ENCODE results near the gene MRPL20.
A peak's percentile ranks its signal among the peaks of the same experiment; 100 is the strongest.
"Not testable (repeated sequence)": the region's sequence is repeated elsewhere in the genome, so short reads cannot be mapped to it uniquely, and the experiment has no call there.

The MRPL20 gene

DNA sequence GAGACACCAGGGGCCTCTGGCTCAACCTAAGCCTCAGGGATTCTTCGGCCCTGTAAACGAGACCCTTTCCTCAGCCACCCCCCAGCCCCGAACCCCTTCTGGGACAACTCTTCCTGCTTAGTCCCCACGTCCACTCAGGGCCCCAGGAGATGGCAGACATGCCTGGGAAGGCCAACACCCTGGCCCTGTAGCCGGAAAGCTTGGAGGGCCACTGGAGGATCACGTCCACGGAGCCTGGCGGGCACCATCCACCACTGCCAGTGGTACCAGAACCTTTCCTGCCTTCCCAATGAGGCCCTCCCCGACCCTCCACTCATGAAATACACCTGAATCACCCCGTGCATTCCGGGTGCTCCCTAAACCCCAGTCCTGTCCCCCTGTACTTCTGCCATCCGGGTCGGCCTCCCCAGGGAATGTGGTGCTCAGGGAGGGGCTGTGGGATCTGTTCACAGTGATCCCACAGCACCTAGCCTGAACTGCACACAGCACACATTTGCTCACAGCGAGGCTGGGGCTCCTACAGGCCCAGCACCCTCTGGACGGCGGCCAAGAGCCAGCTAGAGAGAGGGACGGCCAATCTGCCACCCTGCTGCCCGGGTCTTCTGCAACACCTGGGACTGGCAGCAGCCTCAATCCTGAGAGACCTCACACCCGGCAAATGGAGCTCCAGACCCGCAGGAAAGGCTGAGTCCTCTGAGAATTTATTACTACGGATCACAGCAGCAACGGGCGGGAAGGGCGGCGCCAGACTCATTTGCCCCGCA is 33.9 kb downstream of the MRPL20 start:
- H3K4me3 ChIP-seq (ENCODE audit: low read depth, low read length), result no peak overlapping the region

DNA sequence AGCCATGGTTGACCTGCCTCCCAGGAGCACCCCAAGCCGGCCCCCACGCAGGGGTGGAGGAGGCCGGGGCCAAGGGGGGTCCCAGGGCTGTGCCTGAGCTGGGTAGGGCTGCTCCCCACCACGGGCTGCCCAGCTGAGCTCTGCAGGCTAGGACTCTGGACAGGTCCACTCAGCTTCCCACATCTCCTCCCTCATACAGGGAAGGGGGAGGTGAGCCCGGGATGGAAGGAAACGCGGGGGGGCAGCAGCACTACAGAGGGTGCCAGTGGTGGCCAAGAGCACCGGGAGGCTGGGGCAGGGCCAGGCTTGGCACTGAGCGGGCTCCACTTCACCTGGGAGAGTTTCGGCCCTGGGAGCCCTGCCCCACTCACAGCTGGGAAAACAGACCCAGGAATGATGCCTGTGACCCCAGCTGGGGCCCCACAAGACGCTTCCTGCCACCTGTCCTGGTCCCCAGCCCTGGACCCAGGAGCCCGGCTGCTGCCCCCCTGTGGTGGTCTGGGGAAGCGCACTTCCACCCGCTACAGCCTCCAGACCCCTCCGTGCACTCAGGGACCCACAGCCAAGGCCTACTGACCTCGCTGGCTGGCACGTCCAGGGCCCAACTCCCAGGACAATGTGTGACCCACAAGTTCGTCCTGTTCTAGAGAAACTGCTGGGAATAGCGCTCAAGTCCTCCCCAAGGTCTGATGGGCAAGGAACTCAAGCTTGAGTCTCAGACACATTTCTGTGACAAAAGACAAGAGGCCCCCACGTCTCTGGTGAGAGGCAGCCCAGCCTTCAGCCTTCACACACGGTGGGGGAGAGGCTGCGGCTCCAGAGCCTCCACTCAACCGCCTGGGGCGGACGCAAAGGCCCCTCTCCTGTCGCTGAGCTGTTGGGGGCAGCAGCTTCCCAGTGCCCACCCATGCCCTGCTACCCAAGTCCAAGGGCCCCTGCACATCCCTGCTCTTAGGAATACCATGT is 35.1 kb downstream of the MRPL20 start:
- no peak overlapping the region for H3K4me3 ChIP-seq (ENCODE audit: low read depth, low read length)
- no peak for DNase-seq (ENCODE audit: low read depth)

More for the DNA sequence above, 33.9 kb downstream of the MRPL20 start:
- DNase-seq (ENCODE audit: low read depth), result no peak

- H3K4me3 ChIP-seq (ENCODE audit: low read depth, low read length), result no peak overlapping the region
- no peak for DNase-seq (ENCODE audit: low read depth)
Observed at GRCh38 chr1:1371364-1371745, 35.7 kb downstream of the MRPL20 start.

GRCh38 chr1:1370771-1371300 is 36.3 kb downstream of the MRPL20 start:
- no peak for DNase-seq (ENCODE audit: low read depth)
- H3K4me3 ChIP-seq (ENCODE audit: low read depth, low read length), result no peak overlapping the region

DNA sequence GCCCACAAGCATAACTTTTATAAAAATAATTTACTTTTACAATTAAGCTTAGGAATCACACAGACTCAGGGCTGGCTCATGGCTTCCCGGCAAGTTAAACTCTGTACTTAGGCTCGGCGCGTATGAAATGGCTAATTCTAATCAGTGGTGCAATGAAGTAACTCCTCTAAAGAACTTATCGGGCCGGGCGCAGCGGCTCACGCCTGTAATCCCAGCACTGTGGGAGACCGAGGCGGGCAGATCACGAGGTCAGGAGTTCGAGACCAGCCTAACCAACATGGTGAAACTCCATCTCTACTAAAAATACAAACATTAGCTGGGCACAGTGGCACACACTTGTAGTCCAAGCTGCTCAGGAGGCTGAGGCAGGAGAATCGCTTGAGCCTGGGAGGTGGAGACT is 37.0 kb downstream of the MRPL20 start:
- not testable (repeated sequence) for DNase-seq (ENCODE audit: low read depth); H3K4me3 ChIP-seq (ENCODE audit: low read depth, low read length)

DNA sequence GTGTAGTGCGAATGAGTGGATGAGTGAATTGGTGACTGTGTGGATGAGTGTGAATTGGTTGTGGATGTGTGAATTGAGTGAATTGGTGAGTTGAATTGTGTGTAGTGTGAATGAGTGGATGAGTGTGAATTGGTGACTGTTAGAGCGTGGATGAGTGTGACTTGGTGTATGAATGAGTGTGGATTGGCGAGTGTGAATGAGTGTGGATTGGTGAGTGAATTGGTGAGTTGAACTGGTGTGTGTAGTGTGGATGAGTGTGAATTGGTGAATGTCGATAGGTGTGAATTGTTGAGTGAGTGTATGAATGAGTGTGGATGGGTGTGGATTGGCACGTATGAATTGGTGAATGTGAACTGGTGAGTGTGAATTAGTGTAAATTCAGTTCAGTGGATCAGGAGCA is 39.8 kb downstream of the MRPL20 start:
- no peak for DNase-seq (ENCODE audit: low read depth)
- H3K4me3 ChIP-seq (ENCODE audit: low read depth, low read length), result no peak overlapping the region

GRCh38 chr1:1366699-1367066 is 40.4 kb downstream of the MRPL20 start:
- H3K4me3 ChIP-seq (ENCODE audit: low read depth, low read length), result no peak overlapping the region
- no peak for DNase-seq (ENCODE audit: low read depth)

DNA sequence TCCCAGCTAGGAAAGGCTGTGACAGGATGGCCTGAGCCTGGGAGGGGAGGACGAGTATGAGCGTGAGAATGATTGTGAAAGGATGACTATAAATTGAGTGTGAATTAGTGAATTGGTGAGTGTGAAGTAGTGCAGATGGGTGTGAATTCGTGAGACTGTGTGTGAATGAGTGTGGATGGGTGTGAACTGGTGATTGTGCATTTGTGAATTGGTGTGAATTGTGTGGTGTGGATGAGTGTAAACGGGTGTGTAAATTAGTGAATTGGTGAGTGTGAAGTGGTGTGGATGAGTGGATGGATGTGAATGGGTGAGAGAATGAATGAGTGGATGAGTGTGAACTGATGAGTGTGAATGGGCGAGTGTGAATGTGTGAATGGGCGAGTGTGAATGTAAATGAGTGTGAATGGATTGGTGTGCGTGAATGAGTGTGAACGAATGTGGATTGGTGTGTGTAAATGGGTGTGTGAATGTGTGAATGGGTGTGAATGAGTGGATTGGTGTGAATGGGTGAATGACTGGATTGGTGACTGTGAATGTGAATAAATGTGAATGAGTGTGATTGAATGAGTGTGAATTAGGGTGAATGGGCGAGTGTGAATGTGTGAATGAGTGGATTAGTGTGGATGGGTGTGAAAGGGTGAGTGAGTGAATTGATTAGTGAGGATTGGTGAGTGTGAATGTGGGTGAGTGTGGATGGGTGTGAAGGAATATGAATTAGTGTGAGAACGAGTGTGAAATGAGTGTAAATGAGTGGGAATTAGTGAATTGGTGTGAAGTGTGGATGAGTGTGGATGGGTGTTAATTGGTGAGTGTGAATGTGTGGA is 41.0 kb downstream of the MRPL20 start:
- DNase-seq (ENCODE audit: low read depth), result no peak
- H3K4me3 ChIP-seq (ENCODE audit: low read depth, low read length), result no peak overlapping the region

DNA sequence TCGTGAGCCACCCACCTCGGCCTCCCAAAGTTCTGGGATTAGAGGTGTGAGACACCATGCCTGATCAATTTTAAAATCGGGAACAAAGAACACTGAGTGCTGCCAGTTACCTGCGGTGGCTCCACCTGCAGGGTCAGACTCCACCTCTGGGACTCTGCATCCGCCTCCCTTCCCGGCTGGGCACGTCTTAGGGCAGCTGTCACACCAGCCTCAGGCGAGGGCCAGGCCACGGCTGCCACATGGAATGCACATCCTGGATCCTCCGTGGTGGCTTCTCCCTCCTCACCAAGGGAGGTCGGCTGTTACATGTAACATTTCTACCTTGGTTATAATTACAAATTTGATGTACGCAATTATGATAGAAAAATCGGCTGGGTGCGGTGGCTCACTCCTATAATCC is 42.8 kb downstream of the MRPL20 start:
- no peak for DNase-seq (ENCODE audit: low read depth)
- no peak overlapping the region for H3K4me3 ChIP-seq (ENCODE audit: low read depth, low read length)

- H3K4me3 ChIP-seq (ENCODE audit: low read depth, low read length), result no peak overlapping the region
- DNase-seq (ENCODE audit: low read depth), result peak; percentile 52
Observed at GRCh38 chr1:1361982-1362423, 45.1 kb downstream of the MRPL20 start.

DNA sequence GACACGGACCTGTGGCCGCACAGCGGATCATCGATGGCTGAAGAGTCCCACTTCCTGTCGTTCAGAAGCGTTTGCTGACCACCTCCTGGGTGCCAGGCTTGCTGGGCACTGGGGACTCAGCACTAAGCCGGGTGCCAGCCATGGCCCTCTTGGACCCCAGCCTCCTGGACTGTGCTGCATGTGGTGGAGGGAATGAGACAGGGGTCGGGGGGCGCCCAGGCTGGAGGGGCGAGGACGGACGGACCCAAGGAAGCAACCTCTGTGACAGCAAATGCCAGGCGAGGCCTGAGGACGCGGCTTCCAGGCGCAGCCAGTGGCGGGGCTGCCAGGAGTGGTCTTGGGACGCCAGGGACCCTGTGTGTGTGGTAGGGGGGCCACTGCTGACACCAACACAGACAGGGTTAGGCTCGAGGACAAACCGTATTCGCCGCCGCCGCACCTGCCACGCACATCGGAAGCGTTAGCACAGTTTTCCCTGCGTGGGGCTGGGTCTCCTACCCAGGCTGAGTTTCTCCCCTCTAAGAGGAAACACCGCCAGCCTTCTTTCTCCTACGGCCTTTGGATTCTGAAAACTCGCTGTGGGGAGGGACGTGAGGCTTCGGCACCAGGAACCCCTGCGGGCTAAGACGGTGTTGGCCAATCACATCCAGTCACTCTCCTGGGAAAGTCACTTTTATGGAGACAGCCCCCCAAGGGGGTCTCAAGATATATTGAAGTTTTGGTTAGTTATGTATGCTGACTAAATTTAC is 45.7 kb downstream of the MRPL20 start:
- no peak overlapping the region for H3K4me3 ChIP-seq (ENCODE audit: low read depth, low read length)

GRCh38 chr1:1360506-1361169 is 46.5 kb downstream of the MRPL20 start:
- H3K4me3 ChIP-seq (ENCODE audit: low read depth, low read length), result no peak overlapping the region
- peak; percentile 68 for DNase-seq (ENCODE audit: low read depth)

More for the DNA sequence above, 45.7 kb downstream of the MRPL20 start:
- DNase-seq (ENCODE audit: low read depth), result no peak

DNA sequence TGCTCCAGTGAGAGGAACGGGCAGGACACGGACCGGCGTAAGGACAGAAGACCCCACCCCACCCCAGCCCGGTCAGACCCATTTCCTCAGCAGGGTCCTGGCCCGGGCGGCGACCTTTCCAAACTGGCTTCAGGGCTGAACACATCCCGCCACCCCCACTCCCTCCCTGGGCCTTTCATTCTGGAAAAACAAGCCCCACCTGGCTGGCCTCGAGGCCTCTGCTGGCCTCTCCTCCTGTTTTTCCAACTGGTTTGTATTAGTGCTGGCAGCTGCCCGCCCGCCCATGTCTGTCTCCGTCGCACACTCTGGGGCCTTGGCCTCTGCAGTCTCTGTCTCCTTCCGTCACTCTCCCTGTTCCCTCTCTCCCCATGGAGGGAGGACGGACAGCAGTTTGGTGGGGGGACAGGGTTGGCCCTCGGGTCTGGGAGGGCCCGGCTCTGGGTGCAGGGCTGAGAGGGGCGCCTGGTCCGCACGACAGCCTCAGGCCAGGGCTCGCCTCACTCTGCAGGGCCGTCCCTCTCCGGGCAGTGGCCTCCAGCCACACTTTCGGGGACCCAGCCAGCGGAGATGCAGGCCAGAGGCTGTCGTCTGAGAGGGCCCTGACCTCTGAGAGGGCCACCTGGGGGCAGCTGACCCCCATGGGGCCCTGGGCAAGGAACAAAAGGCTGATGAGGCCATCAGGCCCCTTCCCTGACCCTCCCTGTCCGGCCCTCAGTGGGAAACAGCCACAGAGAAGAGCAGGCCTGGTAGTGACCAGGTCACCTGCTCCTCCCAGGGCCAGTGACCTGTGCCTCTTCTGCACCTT is 47.2 kb downstream of the MRPL20 start:
- no peak for DNase-seq (ENCODE audit: low read depth)
- H3K4me3 ChIP-seq (ENCODE audit: low read depth, low read length), result no peak overlapping the region

GRCh38 chr1:1359308-1359663 is 47.8 kb downstream of the MRPL20 start:
- DNase-seq (ENCODE audit: low read depth), result no peak

GRCh38 chr1:1358433-1359271 is 48.4 kb downstream of the MRPL20 start, which contains the start of gene MXRA8:
Gene MXRA8 (minus strand): TSS chr1:1358555. CDS start chr1:1358504, 51 bp downstream.
- H3K4me3 ChIP-seq (ENCODE audit: low read depth, low read length), result peak within 1 kb of the TSS; percentile 80
- DNase-seq (ENCODE audit: low read depth), result peak; percentile 41

More at GRCh38 chr1:1359308-1359663, 47.8 kb downstream of the MRPL20 start:
- peak overlapping the region; percentile 80 for H3K4me3 ChIP-seq (ENCODE audit: low read depth, low read length)

- DNase-seq (ENCODE audit: low read depth), result no peak
- H3K4me3 ChIP-seq (ENCODE audit: low read depth, low read length), result peak overlapping the region; percentile 80
Observed at GRCh38 chr1:1357871-1358432, 49.1 kb downstream of the MRPL20 start.

All from skeletal muscle cell (primary cell).